Heart left ventricle (tissue), 16 donors: ENCODE data around the gene TNS1. TPM values are rescaled to one million over a fixed set of nuclear protein-coding genes. Genes with fewer than 3 reads are reported as not detected.

Source experiments
- ATAC-seq, 4 donors: fragments of 200-7000 bp; cut with Tn5 transposase; one replicate each; pipeline ENCODE4 v1.9.1; 2020 to 2022; ENCODE audit warnings: moderate library complexity in 4 of 4, mild to moderate bottlenecking in 3 of 4, moderate number of reproducible peaks in 1 of 4
- DNase-seq, 5 donors: peaks; one replicate each; pipeline ENCODE4 v3.0.0-alpha.2; 2020
- H3K27ac ChIP-seq, 12 donors: fragments of 200-600 bp; sonication (generic) in 4 of 12; one replicate each; pipeline versions ENCODE4 v1.5.0 to v1.8.0; 2016 to 2022; ENCODE audit warnings: mild to moderate bottlenecking in 2 of 12
- H3K27me3 ChIP-seq, 9 donors: fragments of 200-600 bp; sonication (generic) in 2 of 9; one replicate each; pipeline versions ENCODE4 v1.5.1 to v1.8.0; 2016 to 2022; ENCODE audit warnings: mild to moderate bottlenecking in 3 of 9
- H3K36me3 ChIP-seq, 9 donors: fragments of 200-600 bp; sonication (generic) in 2 of 9; one replicate each; pipeline versions ENCODE4 v1.5.0 to v1.8.0; 2018 to 2022; ENCODE audit warnings: mild to moderate bottlenecking in 2 of 9
- H3K4me1 ChIP-seq, 12 donors: fragments of 200-600 bp; sonication (generic) in 4 of 12; one replicate each; pipeline versions ENCODE4 v1.5.0 to v1.8.0; 2016 to 2022; ENCODE audit warnings: mild to moderate bottlenecking in 3 of 12
- H3K4me3 ChIP-seq, 12 donors: fragments of 200-600 bp; sonication (generic) in 4 of 12; one replicate each; pipeline versions ENCODE4 v1.5.0 to v1.8.0; 2017 to 2022; ENCODE audit warnings: mild to moderate bottlenecking in 9 of 12, moderate library complexity in 4 of 12
- H3K9me3 ChIP-seq, 12 donors: fragments of 200-600 bp; sonication (generic) in 4 of 12; one replicate each; pipeline versions ENCODE4 v1.5.0 to v1.8.0; 2016 to 2022; ENCODE audit warnings: mild to moderate bottlenecking in 1 of 12
- POLR2A ChIP-seq, 2 donors: fragments of 450-650 bp; IDR thresholded peaks; one replicate each; pipeline ENCODE4 v1.6.1; 2017; ENCODE audit warnings: antibody characterized with exemption in 2 of 2, mild to moderate bottlenecking in 2 of 2, moderate library complexity in 2 of 2
- WGBS, 4 donors: extraction: QIAGEN DNeasy Blood & Tissue Kit in 2 of 4; methylation state at CpG; one replicate each; pipeline versions ENCODE4 v1.1.5 to v1.1.7; 2013 to 2018; 5-methylcytosine and 5-hydroxymethylcytosine counted together
- intact Hi-C, 10 donors: fragments of 100-400 bp; cut with DNase I; formaldehyde crosslinking; loops; one replicate each; pipeline versions ENCODE4 v1.11.1 to v1.14.2; 2022
- polyA plus RNA-seq, 2 donors: library from polyadenylated mRNA; stranded (reverse); fragments of 200-250 nt; gene quantifications; one replicate each; pipeline ENCODE4 v1.2.3, GENCODE V29; 2013
- total RNA-seq, 9 donors: library from RNA; depleted of rRNA in 2 of 9; stranded (reverse); fragments of >200 nt in 2 of 9; fragmentation: NEBNext Ultra II Directional in 3 of 9; extraction: Animal tissue kit (Norgen Biotek cat#: 25700) in 3 of 9; gene quantifications; one replicate each; pipeline versions ENCODE4 v1.1.0 to v1.2.4, GENCODE V29; 2016 to 2023
- TF ChIP-seq, protein P1 (sequence below), 12 donors: fragments of 200-600 bp; sonication (generic) in 4 of 12; IDR thresholded peaks; one replicate each; pipeline versions ENCODE4 v1.5.0 to v1.8.0; 2018 to 2022; ENCODE audit warnings: antibody characterized with exemption in 12 of 12, mild to moderate bottlenecking in 5 of 12
- donor health status: ischemic (EF 13 %, LVEDD 7.1; RV severe dilation, severe dysfunction).
- donor health status: healthy with polysubstance abuse.
- donor health status: DM: no; HTN: yes; CAD: no.
- donor health status: DM: no; HTN: no; CAD: no.
- donor health status: ischemic (EF 25% LVEDD 6.9; RV normal size, moderate dysfunction).
- donor health status: ischemic (EF 25% LVEDD 5.7; RV mildly dilated, moderate dysfunction).
- donor health status: healthy.
- donor health status: DM: yes; HTN: yes; CAD: no.
- donor health status: ischemic (EF 35%, LVEDD 5.7; RV mildly dilated, moderate dysfunction).
- donor health status: nonischemic (EF 11% LVEDD 7.7; RV severe dilation, severe dysfunction).
- donor health status: DM: yes; HTN: yes; CAD: no.
- donor health status: PGD.
- donor health status: ischemic (EF 29% LVEDD 5.4; RV normal size, mild dysfunction).
- donor health status: nonischemic (EF 23%, LVEDD 6.1; RV moderate dilation, normal function).

Gene TNS1
- total and polyA plus RNA-seq, 11 donors: 243 to 899 (median 669) TPM

DNA sequence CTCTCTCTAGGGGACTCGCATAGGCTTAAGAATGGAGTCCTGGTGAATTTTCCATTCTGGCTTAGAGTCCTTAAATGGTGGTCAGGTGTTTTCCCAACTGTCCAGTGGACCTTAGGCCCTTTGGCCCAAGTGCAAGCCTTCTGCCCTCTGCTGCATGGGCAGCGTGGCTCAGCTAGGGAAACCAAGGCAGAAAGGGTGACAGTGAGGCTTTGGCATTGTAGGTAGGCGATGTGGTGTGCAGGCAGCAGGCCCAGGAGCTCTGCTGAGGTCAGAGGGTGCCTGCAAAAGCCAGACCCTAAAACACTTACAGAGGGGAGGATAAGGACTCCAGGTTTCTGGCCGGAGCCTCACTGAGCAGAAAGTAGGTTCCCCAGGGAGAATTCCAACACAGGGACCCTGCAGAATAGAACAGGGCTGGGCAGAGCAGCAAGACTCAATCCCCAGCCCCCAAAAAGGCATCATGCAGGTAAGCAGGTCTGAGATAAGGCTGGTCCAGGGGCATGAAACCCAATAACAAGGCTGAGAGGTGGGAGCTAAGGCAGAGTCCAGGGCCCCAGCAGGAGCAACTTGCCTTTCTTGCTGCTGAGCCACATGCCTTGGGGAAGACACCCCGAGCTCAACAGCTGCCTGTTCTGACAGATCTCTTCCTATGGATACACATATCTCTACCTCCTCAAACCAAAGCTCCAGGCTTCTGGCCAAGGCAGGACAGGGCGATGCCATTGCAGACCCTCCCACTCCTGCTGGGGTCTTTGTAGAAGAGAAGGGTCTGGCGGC, 199.7 kb downstream of the TNS1 start:
- Histone ChIP-seq H3K4me1 (peaks cover 6 to 89% (median 42%) of the 10 kb centered on the region in 12 donors), H3K27ac (peak overlapping the region in 5 of 12 donors; percentile 6 to 63 (median 19)), H3K36me3 (peaks cover 0 to 89% (median 78%) of the 10 kb centered on the region in 9 donors), H3K9me3 (no peaks in the 10 kb centered on the region), H3K4me3 (no peak overlapping the region), H3K27me3 (no peaks in the 10 kb centered on the region)
- intact Hi-C loops: loop anchor here in 2 of 10 donors (10.0 kb wide), 1 partner anchor 52 kb away; no protein-coding TSS in a partner anchor
- TF ChIP-seq, protein P1, sequence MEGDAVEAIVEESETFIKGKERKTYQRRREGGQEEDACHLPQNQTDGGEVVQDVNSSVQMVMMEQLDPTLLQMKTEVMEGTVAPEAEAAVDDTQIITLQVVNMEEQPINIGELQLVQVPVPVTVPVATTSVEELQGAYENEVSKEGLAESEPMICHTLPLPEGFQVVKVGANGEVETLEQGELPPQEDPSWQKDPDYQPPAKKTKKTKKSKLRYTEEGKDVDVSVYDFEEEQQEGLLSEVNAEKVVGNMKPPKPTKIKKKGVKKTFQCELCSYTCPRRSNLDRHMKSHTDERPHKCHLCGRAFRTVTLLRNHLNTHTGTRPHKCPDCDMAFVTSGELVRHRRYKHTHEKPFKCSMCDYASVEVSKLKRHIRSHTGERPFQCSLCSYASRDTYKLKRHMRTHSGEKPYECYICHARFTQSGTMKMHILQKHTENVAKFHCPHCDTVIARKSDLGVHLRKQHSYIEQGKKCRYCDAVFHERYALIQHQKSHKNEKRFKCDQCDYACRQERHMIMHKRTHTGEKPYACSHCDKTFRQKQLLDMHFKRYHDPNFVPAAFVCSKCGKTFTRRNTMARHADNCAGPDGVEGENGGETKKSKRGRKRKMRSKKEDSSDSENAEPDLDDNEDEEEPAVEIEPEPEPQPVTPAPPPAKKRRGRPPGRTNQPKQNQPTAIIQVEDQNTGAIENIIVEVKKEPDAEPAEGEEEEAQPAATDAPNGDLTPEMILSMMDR (IDR thresholded peaks at IDR 0.05): no peak
- no peak for TF ChIP-seq POLR2A (IDR thresholded peaks at IDR 0.05)
- peak in 3 of 5 donors; percentile 7 to 38 (median 16) for DNase-seq
- ATAC-seq: no peak
- WGBS, 4 donors: 86 to 91% (median 87%) methylated on average over 6 to 7 of the region's 7 CpGs

DNA sequence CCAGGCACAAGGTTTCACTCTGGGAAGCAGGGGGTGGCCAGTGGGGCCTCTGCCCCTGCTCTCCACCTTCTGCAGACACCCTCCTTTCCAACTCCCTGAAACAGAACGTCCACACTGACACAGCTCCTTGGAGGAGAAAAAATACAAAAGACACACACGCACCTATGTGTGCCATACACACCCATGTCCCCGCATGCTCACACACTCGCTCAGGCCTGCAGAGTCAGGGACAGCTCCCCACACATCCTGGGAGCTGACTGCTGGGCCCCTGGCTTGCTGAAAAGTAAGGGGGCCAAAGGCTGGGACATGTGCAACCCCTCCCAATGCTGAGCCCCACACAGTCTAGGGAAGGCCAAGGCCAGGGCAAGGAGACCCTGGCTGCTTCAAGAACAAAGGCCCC, 200.5 kb downstream of the TNS1 start:
- peaks cover 6 to 89% (median 42%) of the 10 kb centered on the region in 12 donors for H3K4me1 ChIP-seq
- H3K36me3 ChIP-seq: peaks cover 0 to 81% (median 70%) of the 10 kb centered on the region in 9 donors
- no peak overlapping the region for H3K4me3 ChIP-seq
- ATAC-seq (no peak), DNase-seq (peak in 3 of 5 donors; percentile 6 to 51 (median 11))
- 70 to 74% (median 71%) methylated on average over 4 of the region's 4 CpGs for WGBS, 4 donors
- TF ChIP-seq, protein P1 (IDR thresholded peaks at IDR 0.05): no peak
- no peak for TF ChIP-seq POLR2A (IDR thresholded peaks at IDR 0.05)
- H3K9me3 ChIP-seq: no peaks in the 10 kb centered on the region
- H3K27me3 ChIP-seq: no peaks in the 10 kb centered on the region
- peak overlapping the region in 6 of 12 donors; percentile 15 to 63 (median 28) for H3K27ac ChIP-seq
- intact Hi-C loops: loop anchor here in 2 of 10 donors (10.0 kb wide), 1 partner anchor 53 kb away; no protein-coding TSS in a partner anchor

DNA sequence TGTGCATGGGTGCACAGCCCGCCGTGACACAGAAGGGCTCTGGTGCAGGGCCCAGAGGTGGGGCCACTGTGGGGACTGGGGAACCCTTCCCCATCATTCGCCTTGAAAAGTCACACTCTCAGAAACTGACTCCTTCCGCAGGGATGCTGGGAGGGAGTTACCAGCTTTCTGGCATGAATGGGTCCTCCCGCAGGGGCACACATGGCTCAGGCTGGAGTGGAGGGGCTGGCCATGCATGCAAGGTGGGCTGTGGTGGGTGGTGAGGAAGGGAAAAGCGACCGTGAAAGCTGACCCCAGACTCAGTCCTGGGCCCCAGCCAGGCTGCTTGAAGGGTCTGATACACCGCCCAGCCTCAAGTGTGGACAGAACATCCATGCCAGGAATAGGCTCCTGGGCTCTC, 201.1 kb downstream of the TNS1 start:
- DNase-seq (peak in 3 of 5 donors; percentile 8 to 24 (median 18)), ATAC-seq (no peak)
- H3K4me3 ChIP-seq: no peak overlapping the region
- whole genome bisulfite sequencing, 4 donors: 60 to 65% (median 63%) methylated on average over 8 of the region's 8 CpGs
- peak overlapping the region in 6 of 12 donors; percentile 5 to 63 (median 28) for H3K27ac ChIP-seq
- H3K36me3 ChIP-seq: peaks cover 0 to 75% (median 65%) of the 10 kb centered on the region in 9 donors
- H3K4me1 ChIP-seq: peaks cover 3 to 88% (median 40%) of the 10 kb centered on the region in 12 donors
- TF ChIP-seq, protein P1 (IDR thresholded peaks at IDR 0.05): no peak
- no peak for TF ChIP-seq POLR2A (IDR thresholded peaks at IDR 0.05)
- intact Hi-C loops: loop anchor here in 2 of 10 donors (10.0 kb wide), 1 partner anchor 53 kb away; no protein-coding TSS in a partner anchor
- no peaks in the 10 kb centered on the region for H3K27me3 ChIP-seq
- no peaks in the 10 kb centered on the region for H3K9me3 ChIP-seq

DNA sequence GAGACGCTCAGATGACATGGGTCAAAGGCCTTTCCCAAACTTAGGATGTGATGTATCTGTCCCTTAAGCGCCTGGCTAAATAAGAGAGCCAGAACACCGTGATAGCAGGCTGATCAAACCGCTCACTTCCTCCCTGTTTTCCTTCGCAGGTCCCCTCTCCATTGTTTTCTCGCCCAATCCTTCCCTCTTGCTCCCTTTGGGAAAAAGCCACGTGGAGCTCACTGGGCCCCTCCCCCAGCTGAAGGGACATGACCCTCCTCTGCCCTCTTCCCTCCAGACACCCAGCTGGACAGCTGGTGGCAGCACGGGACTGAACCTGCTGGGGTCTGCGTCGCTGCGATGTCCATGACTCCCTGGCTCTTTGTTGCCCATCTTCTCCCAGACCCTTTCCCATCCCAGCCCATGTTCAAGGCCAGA, 201.7 kb downstream of the TNS1 start:
- TF ChIP-seq POLR2A (IDR thresholded peaks at IDR 0.05): no peak
- TF ChIP-seq, protein P1 (IDR thresholded peaks at IDR 0.05): peak in 4 of 12 donors; percentile 9 to 42 (median 22)
- Histone ChIP-seq H3K27ac (peak overlapping the region in 9 of 12 donors; percentile 5 to 63 (median 25)), H3K9me3 (no peaks in the 10 kb centered on the region), H3K27me3 (no peaks in the 10 kb centered on the region), H3K4me1 (peaks cover 3 to 86% (median 39%) of the 10 kb centered on the region in 12 donors), H3K4me3 (no peak overlapping the region), H3K36me3 (peaks cover 0 to 69% (median 59%) of the 10 kb centered on the region in 9 donors)
- 36 to 45% (median 38%) methylated on average over 11 of the region's 11 CpGs for WGBS, 4 donors
- DNase-seq (peak in 2 of 5 donors; percentile 36 to 57), ATAC-seq (peak in 1 of 4 donors; percentile 15)
- intact Hi-C loops: loop anchor here in 2 of 10 donors (10.0 kb wide), 1 partner anchor 54 kb away; no protein-coding TSS in a partner anchor
